Mononuclear cell (primary cell): Measurements from ENCODE around the gene TBC1D22A. TPM values are rescaled to one million over a fixed set of nuclear protein-coding genes. Genes with fewer than 3 reads are reported as not detected.

Experiments
- H3K27me3 ChIP-seq: 2 replicates; pipeline ENCODE4 v1.6.0; 2011; ENCODE audit warnings: low read length, control low read depth; ENCODE audit not compliant: insufficient read depth
- H3K4me1 ChIP-seq: 2 replicates; pipeline ENCODE4 v1.5.1; 2011; ENCODE audit warnings: mild to moderate bottlenecking, low read length, control low read depth; ENCODE audit not compliant: insufficient read depth
- H3K4me3 ChIP-seq: 2 replicates; pipeline ENCODE4 v1.5.1; 2011; ENCODE audit warnings: mild to moderate bottlenecking, low read length, moderate library complexity
- H3K9me3 ChIP-seq: 2 replicates; pipeline ENCODE4 v1.5.1; 2011; ENCODE audit warnings: low read depth, mild to moderate bottlenecking, control low read depth, low read length
- total RNA-seq: library from RNA; depleted of rRNA; stranded (reverse); fragments of >200 nt; gene quantifications from one replicate; pipeline ENCODE4 v1.2.3, GENCODE V29; 2012

Gene TBC1D22A
- total RNA-seq, 1 donor, result 14.1 TPM

GRCh38 chr22:47144791-47145425, 382.5 kb downstream of the TBC1D22A start:
- H3K4me1 ChIP-seq, result no peaks in the 10 kb centered on the region
- H3K4me3 ChIP-seq, result no peak overlapping the region
- no peaks in the 10 kb centered on the region for H3K27me3 ChIP-seq
- no peaks in the 10 kb centered on the region for H3K9me3 ChIP-seq

- H3K4me3 ChIP-seq, result no peak overlapping the region
- H3K9me3 ChIP-seq, result no peaks in the 10 kb centered on the region
- no peaks in the 10 kb centered on the region for H3K4me1 ChIP-seq
- no peaks in the 10 kb centered on the region for H3K27me3 ChIP-seq
Observed at GRCh38 chr22:47145883-47146282, 383.4 kb downstream of the TBC1D22A start.

GRCh38 chr22:47146391-47146790, 383.9 kb downstream of the TBC1D22A start:
- Histone ChIP-seq H3K27me3 (no peaks in the 10 kb centered on the region), H3K4me1 (no peaks in the 10 kb centered on the region), H3K9me3 (no peaks in the 10 kb centered on the region)

GRCh38 chr22:47146941-47147340, 384.5 kb downstream of the TBC1D22A start:
- Histone ChIP-seq H3K4me3 (no peak overlapping the region), H3K27me3 (no peaks in the 10 kb centered on the region), H3K4me1 (no peaks in the 10 kb centered on the region), H3K9me3 (no peaks in the 10 kb centered on the region)

More at GRCh38 chr22:47146391-47146790, 383.9 kb downstream of the TBC1D22A start:
- no peak overlapping the region for H3K4me3 ChIP-seq

GRCh38 chr22:47147572-47147971, 385.1 kb downstream of the TBC1D22A start:
- no peaks in the 10 kb centered on the region for H3K4me1 ChIP-seq
- H3K9me3 ChIP-seq, result no peaks in the 10 kb centered on the region
- H3K27me3 ChIP-seq, result no peaks in the 10 kb centered on the region
- H3K4me3 ChIP-seq, result no peak overlapping the region

DNA sequence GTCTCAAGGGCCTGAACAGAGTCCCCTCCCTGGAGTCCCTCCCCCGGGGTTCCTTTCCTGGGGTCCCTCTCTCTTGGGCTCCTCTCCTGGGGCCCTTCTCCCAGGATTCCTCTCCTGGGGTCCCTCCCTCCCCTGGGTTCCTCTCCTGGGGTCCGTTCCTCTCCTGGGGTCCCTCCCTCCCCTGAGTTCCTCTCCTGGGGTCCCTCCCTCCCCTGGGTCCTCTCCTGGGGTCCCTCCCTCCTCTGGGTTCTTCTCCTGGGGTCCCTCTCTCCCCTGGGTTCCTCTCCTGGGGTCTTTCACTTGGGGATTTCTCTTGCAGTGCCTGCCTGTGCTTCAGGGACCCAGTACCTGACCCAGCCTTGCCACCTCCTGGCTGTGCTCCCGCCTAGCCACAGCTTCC, 386.1 kb downstream of the TBC1D22A start:
- H3K4me3 ChIP-seq, result no peak overlapping the region

DNA sequence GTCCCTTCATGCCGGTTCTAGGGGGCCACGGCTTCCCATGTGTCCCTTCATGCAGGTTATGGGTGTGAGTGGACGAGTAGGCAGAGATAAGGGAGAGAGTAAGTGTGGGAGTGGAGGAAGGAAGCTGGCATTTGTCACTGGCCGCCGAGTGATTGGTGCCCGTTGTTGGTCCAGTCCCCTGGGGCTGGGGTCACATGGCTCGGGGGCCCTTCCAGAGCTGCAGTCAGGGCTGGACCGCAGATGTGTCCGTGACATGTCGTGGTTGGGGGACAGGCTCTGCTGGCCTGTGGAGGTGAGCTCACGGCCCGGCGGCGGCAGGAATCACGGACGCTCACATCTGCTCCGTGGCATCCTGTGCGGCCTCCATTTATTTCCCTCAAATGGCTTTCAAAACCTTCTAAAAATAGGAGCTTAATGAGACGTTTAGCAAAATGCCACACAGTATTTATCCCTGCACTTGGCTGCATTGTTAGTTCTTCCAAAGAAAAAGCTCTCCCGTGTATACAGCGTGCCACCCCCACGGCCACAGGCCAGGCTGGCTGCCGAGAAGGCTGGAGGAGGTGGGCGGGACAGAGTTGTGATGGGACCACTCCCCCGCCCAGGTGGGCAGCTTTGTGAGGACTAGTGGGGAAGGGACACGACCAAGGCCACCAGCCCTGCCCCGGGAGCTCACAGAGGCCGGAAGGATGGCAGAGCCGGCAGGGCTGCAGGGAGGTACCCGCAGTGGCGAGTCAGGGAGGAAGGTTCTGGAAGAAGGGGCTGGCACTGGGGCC, 386.7 kb downstream of the TBC1D22A start:
- Histone ChIP-seq H3K9me3 (no peaks in the 10 kb centered on the region), H3K4me3 (no peak overlapping the region), H3K4me1 (no peaks in the 10 kb centered on the region), H3K27me3 (no peaks in the 10 kb centered on the region)

More for the DNA sequence above, 386.1 kb downstream of the TBC1D22A start:
- no peaks in the 10 kb centered on the region for H3K27me3 ChIP-seq
- no peaks in the 10 kb centered on the region for H3K9me3 ChIP-seq
- no peaks in the 10 kb centered on the region for H3K4me1 ChIP-seq

GRCh38 chr22:47149976-47150375, 387.5 kb downstream of the TBC1D22A start:
- no peaks in the 10 kb centered on the region for H3K4me1 ChIP-seq
- no peaks in the 10 kb centered on the region for H3K9me3 ChIP-seq
- H3K27me3 ChIP-seq, result no peaks in the 10 kb centered on the region
- H3K4me3 ChIP-seq, result no peak overlapping the region

DNA sequence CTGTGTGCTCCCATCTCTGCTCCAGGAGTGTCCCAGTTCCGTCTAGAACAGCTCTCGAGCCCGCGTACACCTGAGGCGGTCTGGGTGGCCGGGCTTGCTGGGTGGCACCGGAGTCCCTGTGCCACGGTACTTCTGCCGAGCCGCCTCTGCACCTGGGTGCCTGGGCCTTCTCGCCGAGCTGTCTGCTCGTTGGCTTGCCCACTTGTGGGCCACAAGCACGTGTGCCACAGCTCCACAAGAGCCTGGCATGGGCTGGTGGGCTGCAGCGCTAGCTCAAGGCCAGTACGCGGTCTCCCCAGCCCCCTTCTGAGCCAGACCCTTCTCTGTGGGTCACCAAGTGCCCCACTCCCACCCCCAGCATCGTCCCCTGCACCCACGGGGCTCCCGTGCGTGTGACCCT, 388.0 kb downstream of the TBC1D22A start:
- no peak overlapping the region for H3K4me3 ChIP-seq
- no peaks in the 10 kb centered on the region for H3K9me3 ChIP-seq
- no peaks in the 10 kb centered on the region for H3K4me1 ChIP-seq
- no peaks in the 10 kb centered on the region for H3K27me3 ChIP-seq

DNA sequence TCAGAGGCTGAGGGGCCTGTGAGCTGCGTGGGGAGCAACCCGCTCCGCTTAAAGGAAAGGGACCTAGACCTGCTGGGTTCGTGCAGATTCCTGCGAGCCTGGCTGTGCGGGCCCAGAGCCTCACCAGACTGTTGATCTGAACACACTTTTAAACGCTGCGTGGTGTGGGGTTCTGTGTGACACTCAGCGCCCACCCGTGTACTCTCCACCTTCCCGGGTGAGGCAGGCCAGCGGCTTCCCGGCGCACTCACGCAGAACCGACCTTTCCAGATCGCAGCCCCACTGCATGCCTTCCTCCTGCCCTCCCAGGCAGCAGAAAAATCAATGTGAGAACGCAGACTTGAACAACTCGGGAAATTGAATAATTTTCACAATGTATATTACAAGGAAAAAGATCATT, 388.6 kb downstream of the TBC1D22A start:
- no peaks in the 10 kb centered on the region for H3K9me3 ChIP-seq

DNA sequence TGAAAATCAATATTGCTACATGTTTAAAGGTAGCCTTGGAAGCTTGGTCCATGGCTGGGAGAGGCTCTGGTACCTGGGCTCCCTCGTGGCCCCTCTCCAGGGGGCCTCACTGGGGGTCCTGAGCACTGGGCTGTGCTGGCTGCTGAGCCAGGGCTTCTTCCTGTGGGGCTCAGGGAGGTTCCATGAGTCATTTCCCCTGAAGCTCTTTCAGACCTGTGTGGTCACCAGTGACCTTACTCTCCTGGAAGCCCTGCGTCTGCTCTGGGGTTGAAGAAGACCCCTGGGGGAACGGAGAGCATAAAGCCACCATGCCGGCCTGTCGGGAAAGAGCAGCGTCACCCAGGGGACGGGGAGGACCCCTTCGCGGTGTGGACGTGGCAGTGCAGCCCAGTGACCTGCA, 389.0 kb downstream of the TBC1D22A start:
- Histone ChIP-seq H3K4me3 (no peak overlapping the region), H3K4me1 (no peaks in the 10 kb centered on the region), H3K9me3 (no peaks in the 10 kb centered on the region), H3K27me3 (no peaks in the 10 kb centered on the region)

More for the DNA sequence above, 388.6 kb downstream of the TBC1D22A start:
- Histone ChIP-seq H3K4me1 (no peaks in the 10 kb centered on the region), H3K27me3 (no peaks in the 10 kb centered on the region), H3K4me3 (no peak overlapping the region)

GRCh38 chr22:47152236-47152635, 389.8 kb downstream of the TBC1D22A start:
- H3K9me3 ChIP-seq, result no peaks in the 10 kb centered on the region
- H3K27me3 ChIP-seq, result no peaks in the 10 kb centered on the region
- no peak overlapping the region for H3K4me3 ChIP-seq
- H3K4me1 ChIP-seq, result no peaks in the 10 kb centered on the region

- H3K27me3 ChIP-seq, result no peaks in the 10 kb centered on the region
- H3K4me3 ChIP-seq, result no peak overlapping the region
- no peaks in the 10 kb centered on the region for H3K4me1 ChIP-seq
- no peaks in the 10 kb centered on the region for H3K9me3 ChIP-seq
Observed at GRCh38 chr22:47152938-47153337, 390.5 kb downstream of the TBC1D22A start.

- Histone ChIP-seq H3K27me3 (no peaks in the 10 kb centered on the region), H3K4me1 (no peaks in the 10 kb centered on the region), H3K4me3 (no peak overlapping the region), H3K9me3 (no peaks in the 10 kb centered on the region)
Observed at GRCh38 chr22:47153854-47154525, 391.5 kb downstream of the TBC1D22A start.

DNA sequence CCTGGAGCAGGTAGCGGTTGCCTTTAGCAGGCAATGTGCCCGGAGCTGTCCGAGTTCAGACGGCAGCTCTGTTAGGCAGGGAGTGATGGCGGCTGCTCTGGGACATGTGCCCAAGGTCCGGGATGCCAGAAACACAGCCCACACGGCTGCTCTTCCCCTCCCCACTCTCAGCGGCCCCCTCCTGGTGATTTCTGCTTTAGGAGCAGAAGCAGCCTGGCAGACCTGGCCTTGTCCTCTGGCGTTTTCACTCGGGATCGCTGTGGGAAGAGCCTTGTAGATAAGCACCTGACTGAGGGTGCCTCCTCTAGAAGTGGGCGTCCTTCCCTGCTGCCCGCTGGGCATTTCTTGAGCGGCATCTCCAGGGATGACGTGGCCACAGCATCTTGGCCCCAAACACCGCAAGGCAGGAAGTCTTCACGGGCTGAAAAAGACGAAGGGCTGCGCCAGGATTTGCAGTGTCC, 392.2 kb downstream of the TBC1D22A start:
- Histone ChIP-seq H3K4me3 (no peak overlapping the region), H3K9me3 (no peaks in the 10 kb centered on the region), H3K27me3 (no peaks in the 10 kb centered on the region), H3K4me1 (no peaks in the 10 kb centered on the region)
